NCI-H226 (cell line): ENCODE results near the gene GRIK3.

ENCODE experiments used
- DNase-seq: peaks from one replicate; pipeline ENCODE4 v3.0.0-alpha.2; 2015

GRIK3 gene

DNA sequence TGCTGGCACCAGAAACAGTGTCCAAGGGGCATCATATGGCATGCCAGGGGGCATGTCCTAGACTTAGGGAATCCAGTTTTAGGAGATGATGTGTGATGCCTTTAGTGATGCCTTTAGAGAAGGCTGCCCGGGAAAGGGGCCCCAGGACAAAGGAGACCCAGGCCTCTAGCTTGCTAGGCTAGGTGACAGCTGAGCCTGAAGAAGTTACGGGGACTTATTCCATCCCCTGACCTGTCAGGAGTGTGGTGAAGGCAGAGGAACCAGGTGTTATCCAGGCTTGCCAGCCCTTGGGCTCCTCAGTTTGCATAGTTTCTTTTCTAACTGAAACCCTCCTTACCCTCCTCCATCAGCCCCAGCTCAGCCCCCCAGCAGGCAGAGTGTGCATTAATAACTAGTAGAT is 281.9 kb downstream of the GRIK3 start:
- no peak for DNase-seq

DNA sequence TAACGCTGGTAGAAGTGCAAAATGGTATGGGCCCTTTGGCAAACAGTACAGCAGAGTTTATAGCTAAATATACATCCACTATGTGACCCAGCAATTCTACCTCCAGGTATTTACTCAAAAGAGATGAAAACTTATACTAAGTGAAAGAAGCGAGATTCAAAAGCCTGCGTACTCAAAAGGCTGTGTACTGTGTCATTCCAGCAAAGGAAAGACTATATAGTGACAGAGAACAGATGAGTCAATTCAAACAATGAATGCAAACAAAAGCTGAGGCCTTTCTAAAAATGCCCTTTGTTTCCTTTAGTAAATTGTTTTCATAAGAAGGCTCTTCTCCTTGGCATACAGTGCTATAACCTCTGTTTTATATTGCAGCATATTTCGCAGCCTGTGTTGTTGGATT is 282.8 kb downstream of the GRIK3 start:
- DNase-seq = no peak

DNA sequence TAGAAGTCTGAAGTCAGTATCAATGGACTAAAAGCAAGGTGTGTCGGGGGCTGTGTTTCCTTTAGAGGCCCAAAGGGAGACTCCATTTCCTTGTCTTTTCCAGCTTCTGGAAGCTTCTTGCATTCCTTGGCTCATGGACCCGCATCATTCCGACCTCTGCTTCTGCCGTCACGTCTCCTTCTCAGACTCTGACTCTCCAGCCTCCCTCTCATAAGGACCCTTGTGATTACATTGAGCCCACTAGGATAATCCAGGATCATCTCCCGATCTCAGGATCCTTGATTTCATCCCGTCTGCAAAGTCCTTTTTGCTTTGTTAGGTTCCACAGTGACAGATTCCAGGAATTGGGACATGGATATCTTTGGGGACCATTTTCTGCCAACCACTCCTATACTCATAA is 285.8 kb downstream of the GRIK3 start:
- DNase-seq = no peak
